ENCODE data around the gene NAGLU. TPM values are rescaled to one million over a fixed set of nuclear protein-coding genes. Genes with fewer than 3 reads are reported as not detected.

The NAGLU gene
- total and polyA plus RNA-seq, 7 donors, result 9.1 to 18.1 (median 16.0) TPM

GRCh38 chr17:42521666-42522262 is 14.3 kb upstream of the NAGLU start:
- WGBS, 3 donors, result 38 to 45% (median 38%) methylated on average over 11 of the region's 11 CpGs
- Histone ChIP-seq H3K36me3 (ENCODE audit: insufficient read depth in 1 of 2, low read depth in 1 of 2) (peaks cover 3 to 40% of the 10 kb centered on the region in 2 donors), H3K4me3 (no peak overlapping the region), H3K9me3 (no peaks in the 10 kb centered on the region), H3K27ac (peak overlapping the region; percentile 84), H3K27me3 (ENCODE audit: insufficient read depth in 3 of 3, low read length in 2 of 3) (no peaks in the 10 kb centered on the region), H3K4me1 (peaks cover 74% of the 10 kb centered on the region)
- no peak for TF ChIP-seq CTCF (IDR thresholded peaks at IDR 0.05)
- intact Hi-C loops (cut with DNase I), result loop anchor here in 1 of 2 donors (5.0 kb wide), 1 partner anchor 99 kb away; the partner anchor contains the start of gene CAVIN1
- DNase-seq, result no peak
- ATAC-seq, result no peak

- intact Hi-C loops (cut with DNase I), result loop anchor here in 1 of 2 donors (5.0 kb wide), 1 partner anchor 100 kb away; the partner anchor contains the start of gene CAVIN1
- Histone ChIP-seq H3K4me3 (no peak overlapping the region), H3K36me3 (ENCODE audit: insufficient read depth in 1 of 2, low read depth in 1 of 2) (peaks cover 3 to 35% of the 10 kb centered on the region in 2 donors), H3K27me3 (ENCODE audit: insufficient read depth in 3 of 3, low read length in 2 of 3) (no peaks in the 10 kb centered on the region), H3K9me3 (no peaks in the 10 kb centered on the region), H3K4me1 (peaks cover 72% of the 10 kb centered on the region), H3K27ac (peak overlapping the region; percentile 84)
- 52 to 57% (median 56%) methylated on average over 9 of the region's 9 CpGs for WGBS, 3 donors
- ATAC-seq (no peak), DNase-seq (no peak)
- no peak for TF ChIP-seq CTCF (IDR thresholded peaks at IDR 0.05)
These were observed 13.7 kb upstream of the NAGLU start for GRCh38 chr17:42522263-42522790.

GRCh38 chr17:42522798-42523278 is 13.2 kb upstream of the NAGLU start:
- no peak for ATAC-seq
- intact Hi-C loops (cut with DNase I), result loop anchor here in 1 of 2 donors (5.0 kb wide), 1 partner anchor 101 kb away; the partner anchor contains the start of gene CAVIN1
- DNase-seq, result no peak
- TF ChIP-seq CTCF (IDR thresholded peaks at IDR 0.05), result no peak
- H3K27me3 ChIP-seq (ENCODE audit: insufficient read depth in 3 of 3, low read length in 2 of 3), result no peaks in the 10 kb centered on the region
- peaks cover 68% of the 10 kb centered on the region for H3K4me1 ChIP-seq
- peak overlapping the region; percentile 84 for H3K27ac ChIP-seq
- no peaks in the 10 kb centered on the region for H3K9me3 ChIP-seq
- H3K4me3 ChIP-seq, result no peak overlapping the region
- H3K36me3 ChIP-seq (ENCODE audit: insufficient read depth in 1 of 2, low read depth in 1 of 2), result peaks cover 3 to 31% of the 10 kb centered on the region in 2 donors
- WGBS, 3 donors, result 77 to 86% (median 85%) methylated on average over 8 of the region's 8 CpGs

- H3K36me3 ChIP-seq (ENCODE audit: insufficient read depth in 1 of 2, low read depth in 1 of 2), result peaks cover 3 to 31% of the 10 kb centered on the region in 2 donors
- no peak overlapping the region for H3K4me3 ChIP-seq
- 76 to 95% (median 78%) methylated on average over 2 of the region's 2 CpGs for WGBS, 3 donors
- no peaks in the 10 kb centered on the region for H3K9me3 ChIP-seq
- DNase-seq (no peak), ATAC-seq (no peak)
- no peaks in the 10 kb centered on the region for H3K27me3 ChIP-seq (ENCODE audit: insufficient read depth in 3 of 3, low read length in 2 of 3)
- TF ChIP-seq CTCF (IDR thresholded peaks at IDR 0.05), result no peak
- intact Hi-C loops (cut with DNase I), result loop anchor here in 1 of 2 donors (5.0 kb wide), 1 partner anchor 203 kb away; no protein-coding TSS in a partner anchor
- peak overlapping the region; percentile 84 for H3K27ac ChIP-seq
- H3K4me1 ChIP-seq, result peaks cover 48% of the 10 kb centered on the region
These were observed 10.8 kb upstream of the NAGLU start for GRCh38 chr17:42525221-42525620.

Data from psoas muscle (tissue), 8 donors.